ENCODE results near the gene PATZ1.

The PATZ1 gene

DNA sequence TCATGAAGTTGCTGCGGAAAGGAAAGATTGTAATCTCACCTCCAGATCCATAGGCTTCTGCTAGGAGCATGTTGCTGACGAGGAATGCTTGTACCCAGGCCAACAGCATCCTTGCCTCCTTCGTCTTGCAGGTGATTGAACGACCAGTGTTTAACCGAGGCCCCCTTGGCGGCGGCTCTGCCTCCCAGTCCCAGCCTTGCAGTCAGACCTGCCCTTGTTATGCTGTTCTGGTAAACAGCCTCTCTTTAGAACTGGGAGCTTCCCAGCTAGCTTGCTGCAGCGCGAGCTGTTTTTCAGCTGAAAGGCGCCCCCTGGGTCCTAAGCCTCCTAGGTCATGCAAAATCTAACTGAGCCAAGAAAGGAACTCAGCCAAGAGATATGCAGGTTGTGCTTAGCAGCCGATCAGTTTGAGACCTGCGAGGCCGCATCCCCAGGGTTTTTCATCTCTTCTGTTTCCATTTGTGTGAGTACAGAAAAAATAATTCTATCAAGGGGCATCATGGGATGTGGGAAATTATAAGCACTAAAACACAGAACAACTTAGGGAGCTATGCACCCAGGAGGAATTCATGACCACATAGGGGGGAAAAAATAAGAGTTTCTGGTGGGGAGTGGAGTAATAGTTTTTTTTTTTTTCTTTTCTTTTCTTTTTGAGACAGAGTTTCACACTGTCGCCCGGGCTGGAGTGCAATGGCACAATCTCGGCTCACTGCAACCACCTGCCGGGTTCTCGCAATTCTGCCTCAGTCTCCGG, 53.7 kb downstream of the PATZ1 start, which contains the start of gene PIK3IP1:
TSS of gene PIK3IP1 (minus strand) at position 253 of the 754 bp plus-strand sequence. CDS start at position 109, 144 bp downstream.
- TF ChIP-seq, protein P1, sequence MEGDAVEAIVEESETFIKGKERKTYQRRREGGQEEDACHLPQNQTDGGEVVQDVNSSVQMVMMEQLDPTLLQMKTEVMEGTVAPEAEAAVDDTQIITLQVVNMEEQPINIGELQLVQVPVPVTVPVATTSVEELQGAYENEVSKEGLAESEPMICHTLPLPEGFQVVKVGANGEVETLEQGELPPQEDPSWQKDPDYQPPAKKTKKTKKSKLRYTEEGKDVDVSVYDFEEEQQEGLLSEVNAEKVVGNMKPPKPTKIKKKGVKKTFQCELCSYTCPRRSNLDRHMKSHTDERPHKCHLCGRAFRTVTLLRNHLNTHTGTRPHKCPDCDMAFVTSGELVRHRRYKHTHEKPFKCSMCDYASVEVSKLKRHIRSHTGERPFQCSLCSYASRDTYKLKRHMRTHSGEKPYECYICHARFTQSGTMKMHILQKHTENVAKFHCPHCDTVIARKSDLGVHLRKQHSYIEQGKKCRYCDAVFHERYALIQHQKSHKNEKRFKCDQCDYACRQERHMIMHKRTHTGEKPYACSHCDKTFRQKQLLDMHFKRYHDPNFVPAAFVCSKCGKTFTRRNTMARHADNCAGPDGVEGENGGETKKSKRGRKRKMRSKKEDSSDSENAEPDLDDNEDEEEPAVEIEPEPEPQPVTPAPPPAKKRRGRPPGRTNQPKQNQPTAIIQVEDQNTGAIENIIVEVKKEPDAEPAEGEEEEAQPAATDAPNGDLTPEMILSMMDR (IDR thresholded peaks at IDR 0.05; ENCODE audit: insufficient read depth, low read length, missing control alignments), result peak; percentile 67
- CTCF ChIA-PET, result interaction anchor here (0.5 to 16.7 kb wide), 18 partner anchors 10 to 209 kb away, joined by 3 to 262 read pairs (median 4); partner anchors contain the start of gene LIMK2
- no peak for DNase-seq (ENCODE audit: low read depth, low spot score)
- peak within 1 kb of the TSS; percentile 56 for H3K4me3 ChIP-seq (ENCODE audit: low read depth, low read length)
- POLR2A ChIA-PET, result interaction anchor here (0.6 to 0.7 kb wide), 2 partner anchors 10 to 13 kb away, joined by 3 to 4 read pairs; no protein-coding TSS in a partner anchor

DNA sequence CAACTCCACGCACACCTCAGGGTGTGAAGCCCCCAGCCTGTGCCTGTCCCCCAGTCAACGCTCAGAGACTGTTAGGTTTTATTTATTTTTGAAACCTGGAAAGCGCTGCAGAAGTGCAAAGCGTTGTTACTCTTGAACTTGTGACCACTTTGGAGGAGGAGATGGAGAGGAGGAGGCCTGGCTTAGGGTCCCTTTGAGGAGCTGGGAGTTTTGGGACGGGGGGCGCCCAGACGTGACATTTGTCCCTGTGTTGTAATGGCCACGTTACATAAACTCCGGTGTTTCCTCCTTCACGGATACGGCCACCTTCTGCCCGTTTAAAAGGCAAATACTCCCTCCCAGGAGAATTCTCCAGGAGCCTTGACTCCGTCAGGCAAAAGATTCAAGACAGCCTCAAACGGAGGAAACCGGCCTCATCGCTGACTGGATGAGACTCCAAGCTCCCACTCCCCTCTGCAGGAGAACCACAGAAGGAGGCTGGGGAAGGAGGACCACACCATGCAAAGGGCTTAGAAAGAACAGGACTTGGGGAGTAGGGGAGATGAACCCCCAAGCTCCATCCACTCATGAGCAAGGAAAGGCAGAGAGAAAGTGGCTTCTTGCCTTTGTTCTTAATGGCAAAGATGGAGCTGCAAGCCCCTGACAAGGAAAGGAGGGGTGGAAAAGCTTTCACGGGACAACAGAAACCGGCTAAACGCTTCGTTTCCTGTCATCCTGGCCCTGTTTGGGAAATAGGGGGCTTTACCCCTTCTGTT, 54.5 kb downstream of the PATZ1 start:
- POLR2A ChIA-PET, result interaction anchor here (0.6 to 0.7 kb wide), 2 partner anchors 12 to 17 kb away, joined by 3 to 4 read pairs; no protein-coding TSS in a partner anchor
- TF ChIP-seq, protein P1 (IDR thresholded peaks at IDR 0.05; ENCODE audit: insufficient read depth, low read length, missing control alignments), result no peak
- H3K4me3 ChIP-seq (ENCODE audit: low read depth, low read length), result peak overlapping the region; percentile 56
- CTCF ChIA-PET, result interaction anchor here (0.5 to 16.7 kb wide), 15 partner anchors 9 to 208 kb away, joined by 3 to 262 read pairs (median 4); partner anchors contain the start of gene LIMK2
- DNase-seq (ENCODE audit: low read depth, low spot score), result no peak

DNA sequence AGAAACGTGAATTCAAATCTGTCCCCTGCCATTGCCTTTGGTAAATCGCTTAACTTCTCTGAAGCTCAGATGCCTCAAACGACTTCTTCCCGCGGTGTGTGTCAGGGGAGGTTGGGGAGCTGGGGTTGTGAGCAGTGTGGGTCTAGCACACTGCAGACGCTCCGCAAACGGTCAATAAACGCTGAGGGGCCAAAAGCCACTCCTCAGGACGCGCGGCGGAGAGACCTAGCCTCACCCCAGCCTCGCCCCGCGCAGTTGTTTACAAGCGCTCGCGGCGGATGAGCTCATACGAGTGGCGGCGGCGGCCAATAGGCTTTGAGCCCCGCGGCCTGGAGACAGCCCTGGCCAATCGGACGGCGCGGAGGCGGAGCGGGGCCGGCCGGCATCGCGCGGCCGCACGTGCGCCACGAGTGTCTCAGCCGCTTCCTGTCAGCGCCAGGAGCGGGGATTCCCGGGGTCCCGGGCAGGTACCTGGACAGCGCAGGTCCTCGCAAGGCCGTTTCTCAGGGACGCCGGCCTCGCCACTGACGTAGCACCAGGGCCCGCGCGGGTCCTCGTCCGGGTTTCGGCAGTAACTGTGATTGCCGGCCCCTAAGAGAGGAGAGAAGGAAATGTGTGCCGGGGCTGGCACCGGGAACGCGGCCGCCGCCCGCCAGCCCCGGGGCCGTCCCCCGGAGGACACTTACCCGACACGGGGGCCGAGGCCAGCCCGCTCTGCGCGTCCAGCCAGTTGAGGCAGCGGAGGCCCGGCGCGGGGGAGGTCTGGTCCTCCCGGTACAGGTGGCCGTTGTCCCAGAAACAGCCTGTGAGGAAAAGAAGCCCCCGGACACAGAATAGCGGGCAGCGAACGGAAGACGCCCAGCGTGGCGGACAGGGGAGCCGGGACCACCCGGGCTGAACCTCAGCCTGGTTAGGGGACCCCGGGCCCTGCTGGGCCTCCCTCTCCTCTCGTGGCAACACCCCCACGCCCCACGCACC, 55.4 kb downstream of the PATZ1 start:
- TF ChIP-seq, protein P1 (IDR thresholded peaks at IDR 0.05; ENCODE audit: insufficient read depth, low read length, missing control alignments), result no peak
- CTCF ChIA-PET, result interaction anchor here (0.8 to 16.7 kb wide), 9 partner anchors 9 to 195 kb away, joined by 3 to 262 read pairs (median 5); partner anchors contain the start of genes LIMK2 and SELENOM
- DNase-seq (ENCODE audit: low read depth, low spot score), result no peak
- POLR2A ChIA-PET, result interaction anchor here (0.6 to 1.0 kb wide), 2 partner anchors 18 to 72 kb away, joined by 3 read pairs; no protein-coding TSS in a partner anchor
- peak overlapping the region; percentile 56 for H3K4me3 ChIP-seq (ENCODE audit: low read depth, low read length)

DNA sequence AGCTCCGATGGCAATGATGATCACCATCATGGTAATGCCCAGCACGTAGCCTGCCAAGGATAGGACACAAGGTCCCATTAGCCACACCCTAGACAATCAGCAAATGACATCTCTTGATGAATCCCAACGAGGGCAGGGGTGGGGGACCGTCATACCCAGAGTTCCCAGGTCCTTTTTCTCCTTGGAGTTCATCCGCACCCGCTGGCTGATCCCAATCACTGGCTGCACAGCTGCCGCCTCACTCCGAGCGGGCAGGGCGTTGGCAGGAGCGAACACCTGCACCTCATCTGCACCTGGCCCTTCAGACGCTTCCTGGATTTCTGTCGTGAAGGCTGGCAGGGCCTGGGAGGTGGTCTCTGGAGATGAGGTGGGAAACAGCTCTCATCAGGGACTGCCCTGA, 56.8 kb downstream of the PATZ1 start:
- ChIA-PET POLR2A (no interaction called here), CTCF (interaction anchor here (0.7 to 16.7 kb wide), 4 partner anchors 10 to 77 kb away, joined by 3 to 262 read pairs (median 24); partner anchors contain the start of gene LIMK2)
- TF ChIP-seq, protein P1 (IDR thresholded peaks at IDR 0.05; ENCODE audit: insufficient read depth, low read length, missing control alignments), result no peak
- no peak overlapping the region for H3K4me3 ChIP-seq (ENCODE audit: low read depth, low read length)
- DNase-seq (ENCODE audit: low read depth, low spot score), result no peak

DNA sequence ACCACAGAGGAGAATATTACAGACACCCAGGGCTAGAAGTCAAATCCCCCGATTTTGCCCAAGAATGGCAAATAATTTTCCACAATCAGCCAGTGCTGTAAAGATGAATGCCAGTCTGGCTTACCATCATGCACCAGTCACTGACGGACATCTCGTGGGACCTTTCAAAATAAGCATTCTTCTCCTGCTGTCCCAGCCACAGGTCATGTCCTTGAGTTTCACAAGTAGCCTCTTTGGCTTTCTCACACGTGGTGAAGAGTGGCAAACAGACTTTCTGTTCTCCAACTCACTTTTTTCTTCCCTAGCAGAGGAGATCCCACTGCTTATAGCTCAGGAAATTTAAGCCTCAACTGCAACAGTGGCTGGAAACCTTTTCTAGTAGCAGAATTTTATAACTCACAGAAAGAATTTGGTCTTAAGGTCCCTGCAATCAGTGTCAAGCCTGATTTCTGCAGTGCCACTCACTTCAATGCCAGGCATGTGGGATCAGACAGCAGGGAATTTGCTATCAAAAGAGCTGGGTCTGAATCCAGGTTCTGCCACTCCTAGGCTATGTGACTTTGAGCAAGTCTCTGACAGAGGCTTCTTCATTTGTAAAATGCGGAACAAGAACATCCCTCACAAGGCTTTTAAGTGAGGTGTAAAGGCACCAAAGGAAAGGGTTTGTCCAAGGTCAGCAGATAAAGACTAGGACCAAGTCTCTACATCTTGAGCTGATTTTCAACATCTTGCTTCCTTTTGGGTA, 57.5 kb downstream of the PATZ1 start:
- TF ChIP-seq, protein P1 (IDR thresholded peaks at IDR 0.05; ENCODE audit: insufficient read depth, low read length, missing control alignments), result no peak
- ChIA-PET POLR2A (no interaction called here), CTCF (interaction anchor here (0.7 to 16.7 kb wide), 3 partner anchors 9 to 24 kb away, joined by 3 to 262 read pairs (median 41); no protein-coding TSS in a partner anchor)
- no peak overlapping the region for H3K4me3 ChIP-seq (ENCODE audit: low read depth, low read length)
- no peak for DNase-seq (ENCODE audit: low read depth, low spot score)
